ENCODE results near the gene SHISA7.

SHISA7 gene

DNA sequence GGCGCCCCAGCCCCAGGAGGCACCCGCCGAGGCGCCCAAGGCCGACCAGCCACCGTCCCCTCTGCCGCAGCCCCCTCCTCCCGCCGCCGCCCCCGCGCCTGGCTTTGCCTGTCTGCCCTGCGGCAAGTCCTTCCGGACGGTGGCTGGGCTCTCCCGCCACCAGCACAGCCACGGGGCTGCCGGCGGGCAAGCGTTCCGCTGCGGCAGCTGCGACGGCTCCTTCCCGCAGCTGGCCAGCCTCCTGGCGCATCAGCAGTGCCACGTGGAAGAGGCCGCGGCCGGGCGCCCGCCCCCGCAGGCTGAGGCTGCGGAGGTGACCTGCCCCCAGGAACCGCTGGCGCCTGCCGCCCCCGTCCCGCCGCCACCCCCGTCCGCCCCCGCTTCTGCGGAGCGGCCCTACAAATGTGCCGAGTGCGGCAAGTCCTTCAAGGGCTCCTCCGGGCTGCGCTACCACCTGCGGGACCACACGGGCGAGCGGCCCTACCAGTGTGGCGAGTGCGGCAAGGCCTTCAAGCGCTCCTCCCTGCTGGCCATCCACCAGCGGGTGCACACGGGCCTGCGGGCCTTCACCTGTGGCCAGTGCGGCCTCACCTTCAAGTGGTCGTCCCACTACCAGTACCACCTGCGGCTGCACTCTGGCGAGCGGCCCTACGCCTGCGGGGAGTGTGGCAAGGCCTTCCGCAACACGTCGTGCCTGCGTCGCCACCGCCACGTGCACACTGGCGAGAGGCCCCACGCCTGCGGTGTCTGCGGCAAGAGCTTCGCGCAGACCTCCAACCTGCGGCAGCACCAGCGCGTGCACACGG, 39.3 kb upstream of the SHISA7 start:
- FAIRE-seq: no peak

DNA sequence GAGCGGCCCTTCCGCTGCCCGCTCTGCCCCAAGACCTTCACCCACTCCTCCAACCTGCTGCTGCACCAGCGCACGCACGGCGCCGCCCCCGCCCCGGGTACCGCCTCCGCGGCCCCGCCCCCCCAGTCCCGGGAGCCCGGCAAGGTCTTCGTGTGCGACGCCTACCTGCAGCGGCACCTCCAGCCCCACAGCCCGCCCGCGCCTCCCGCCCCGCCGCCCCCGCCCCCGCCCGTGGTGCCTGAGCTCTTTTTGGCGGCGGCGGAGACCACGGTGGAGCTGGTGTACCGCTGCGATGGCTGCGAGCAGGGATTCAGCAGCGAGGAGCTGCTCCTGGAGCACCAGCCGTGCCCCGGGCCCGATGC, 38.7 kb upstream of the SHISA7 start:
- no peak for FAIRE-seq

DNA sequence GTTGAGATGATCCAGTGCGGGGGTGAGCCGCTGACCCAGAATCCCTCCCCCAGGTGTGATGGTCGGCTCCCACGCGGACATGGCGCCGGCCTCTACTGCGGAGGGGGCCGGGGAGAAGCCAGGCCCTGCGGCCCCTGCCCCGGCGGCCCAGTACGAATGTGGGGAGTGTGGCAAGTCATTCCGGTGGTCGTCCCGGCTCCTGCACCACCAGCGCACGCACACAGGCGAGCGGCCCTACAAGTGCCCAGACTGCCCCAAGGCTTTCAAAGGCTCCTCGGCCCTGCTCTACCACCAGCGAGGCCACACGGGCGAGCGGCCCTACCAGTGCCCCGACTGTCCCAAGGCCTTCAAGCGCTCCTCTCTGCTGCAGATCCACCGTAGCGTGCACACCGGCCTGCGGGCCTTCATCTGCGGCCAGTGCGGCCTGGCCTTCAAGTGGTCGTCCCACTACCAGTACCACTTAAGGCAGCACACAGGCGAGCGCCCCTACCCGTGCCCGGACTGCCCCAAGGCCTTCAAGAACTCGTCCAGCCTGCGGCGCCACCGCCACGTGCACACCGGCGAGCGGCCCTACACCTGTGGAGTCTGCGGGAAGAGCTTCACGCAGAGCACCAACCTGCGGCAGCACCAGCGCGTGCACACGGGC, 38.2 kb upstream of the SHISA7 start:
- FAIRE-seq: no peak

DNA sequence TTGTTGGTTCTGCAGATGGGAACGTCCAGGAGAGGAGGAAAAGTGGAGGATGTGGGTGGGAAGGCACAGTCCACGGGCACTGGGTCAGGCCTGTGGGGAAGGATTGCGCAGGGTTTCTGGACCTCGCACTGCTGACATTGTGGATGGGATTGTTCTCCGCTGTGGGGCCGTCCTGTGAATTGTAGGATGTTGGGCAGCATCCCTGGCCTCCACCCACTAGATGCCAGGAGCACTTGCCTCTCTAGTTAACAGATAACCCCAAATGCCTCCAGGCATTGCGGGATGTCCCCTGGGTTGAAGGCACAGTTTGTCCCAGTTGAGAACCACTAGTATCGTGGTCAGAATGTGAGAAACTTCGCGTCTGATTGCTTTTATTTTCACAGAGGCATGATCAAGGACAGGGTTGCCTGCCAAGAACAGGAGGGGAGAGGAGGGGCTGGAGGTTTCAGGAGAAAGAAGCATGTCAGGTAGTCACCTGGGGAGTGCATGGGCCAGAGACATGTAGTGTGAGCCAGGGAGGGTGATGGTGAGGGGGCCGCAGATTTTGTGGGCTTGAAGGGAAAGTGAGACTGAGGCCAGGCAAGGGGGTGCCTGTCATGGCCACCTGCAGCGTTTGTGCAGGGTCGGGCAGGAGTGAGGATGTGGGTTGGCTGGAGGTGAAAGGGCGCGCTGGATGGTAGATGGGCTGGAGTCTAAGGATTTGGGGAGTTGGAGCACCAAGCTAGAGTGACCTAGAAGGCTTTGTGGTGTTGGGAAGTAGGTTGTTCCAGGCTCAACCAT, 36.5 kb upstream of the SHISA7 start:
- no peak for FAIRE-seq

DNA sequence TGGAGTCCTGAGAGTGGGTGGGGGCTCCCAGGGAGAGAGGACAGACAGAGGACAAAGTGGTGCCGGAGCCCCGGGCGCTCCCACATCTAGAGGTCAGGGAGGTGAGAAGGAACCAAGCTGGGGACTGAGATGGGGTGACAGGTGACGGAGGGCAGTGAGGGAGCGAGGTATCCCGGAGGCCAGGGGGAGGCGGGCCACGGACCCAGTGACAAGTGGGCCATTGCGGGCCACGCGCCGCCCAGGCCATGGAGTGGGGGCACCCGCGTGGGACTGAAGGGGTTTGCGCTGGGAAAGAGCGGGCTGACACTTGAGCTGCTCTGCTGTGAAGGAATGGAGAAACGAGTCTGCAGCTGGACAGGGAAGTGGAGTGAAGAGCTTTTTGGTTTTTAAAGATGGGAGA, 35.9 kb upstream of the SHISA7 start:
- no peak for FAIRE-seq

DNA sequence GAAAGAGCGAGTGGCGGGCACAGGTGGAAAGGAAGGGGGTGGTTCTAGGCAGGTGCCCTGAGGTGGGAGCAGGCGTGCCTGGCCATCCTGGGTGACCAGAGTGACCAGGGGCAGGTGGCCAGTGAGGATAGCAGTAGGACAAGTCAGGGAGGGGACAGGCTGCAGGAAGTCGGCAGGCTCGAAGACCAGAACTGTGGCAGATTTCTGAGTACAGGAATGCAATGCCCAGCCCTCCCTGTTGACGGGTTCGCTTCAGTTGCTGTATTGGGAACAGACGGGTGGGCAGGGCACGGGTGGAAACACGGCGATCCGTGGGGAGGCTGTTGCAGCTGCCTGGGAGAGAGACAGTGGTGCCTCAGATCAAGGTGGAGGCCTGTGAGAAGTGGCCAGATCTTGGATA, 35.3 kb upstream of the SHISA7 start:
- FAIRE-seq: no peak

DNA sequence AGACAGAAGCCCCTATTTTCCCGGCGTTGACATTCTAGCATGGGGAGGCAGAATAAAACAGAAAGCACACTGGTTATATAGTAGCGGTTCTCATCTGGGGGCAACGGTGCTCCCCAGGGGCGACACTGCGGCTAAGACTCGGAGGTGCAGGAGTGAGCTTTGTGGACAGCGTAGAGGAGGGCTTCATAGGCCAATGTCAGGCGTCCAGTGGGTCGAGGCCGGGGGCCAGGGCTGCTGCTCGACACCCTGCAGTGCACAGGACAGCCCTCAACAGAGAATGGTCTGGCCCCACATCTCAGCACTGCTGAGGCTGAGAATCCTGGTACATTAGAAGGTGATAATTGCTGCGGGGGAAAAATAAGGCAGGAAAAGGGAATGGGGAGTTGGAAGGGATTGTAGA, 34.8 kb upstream of the SHISA7 start:
- FAIRE-seq: no peak

DNA sequence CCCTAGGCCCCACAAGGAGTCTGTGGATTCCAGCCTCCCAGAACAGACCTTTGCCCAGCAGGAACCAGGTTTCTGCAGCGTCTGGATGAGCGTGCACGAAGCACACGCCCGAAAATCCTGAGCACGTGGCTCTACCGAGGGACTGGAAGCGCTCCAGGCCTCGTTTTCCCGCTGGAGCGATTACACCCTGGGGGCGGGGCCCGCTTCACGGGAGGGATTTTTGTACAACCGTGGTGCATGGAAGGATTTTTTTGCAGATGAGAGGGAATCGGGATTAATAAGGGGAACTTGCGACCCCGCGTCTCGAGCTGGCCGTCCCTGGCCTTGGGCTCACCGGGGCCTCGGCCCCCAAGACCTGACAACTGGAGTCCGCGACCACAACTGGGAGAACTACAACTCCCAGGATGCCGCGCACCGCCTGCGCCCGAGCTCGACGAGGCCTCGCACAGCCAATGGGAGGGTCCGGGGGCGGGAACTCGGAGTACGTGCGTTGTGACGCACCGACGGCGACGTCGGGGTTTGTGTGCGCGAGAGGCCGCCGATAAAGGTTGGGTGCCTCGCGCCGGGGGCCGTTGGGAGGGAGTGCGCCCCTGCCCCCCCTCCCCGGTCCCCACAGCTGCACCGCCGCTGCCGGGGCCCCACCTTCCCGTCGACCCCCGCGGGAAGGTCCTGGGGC, 33.1 kb upstream of the SHISA7 start, which contains the start of gene ZNF628:
TSS of gene ZNF628 (plus strand) at position 518 of the 676 bp plus-strand sequence. CDS start 3,294 bp downstream, outside the sequence.
- FAIRE-seq: no peak

DNA sequence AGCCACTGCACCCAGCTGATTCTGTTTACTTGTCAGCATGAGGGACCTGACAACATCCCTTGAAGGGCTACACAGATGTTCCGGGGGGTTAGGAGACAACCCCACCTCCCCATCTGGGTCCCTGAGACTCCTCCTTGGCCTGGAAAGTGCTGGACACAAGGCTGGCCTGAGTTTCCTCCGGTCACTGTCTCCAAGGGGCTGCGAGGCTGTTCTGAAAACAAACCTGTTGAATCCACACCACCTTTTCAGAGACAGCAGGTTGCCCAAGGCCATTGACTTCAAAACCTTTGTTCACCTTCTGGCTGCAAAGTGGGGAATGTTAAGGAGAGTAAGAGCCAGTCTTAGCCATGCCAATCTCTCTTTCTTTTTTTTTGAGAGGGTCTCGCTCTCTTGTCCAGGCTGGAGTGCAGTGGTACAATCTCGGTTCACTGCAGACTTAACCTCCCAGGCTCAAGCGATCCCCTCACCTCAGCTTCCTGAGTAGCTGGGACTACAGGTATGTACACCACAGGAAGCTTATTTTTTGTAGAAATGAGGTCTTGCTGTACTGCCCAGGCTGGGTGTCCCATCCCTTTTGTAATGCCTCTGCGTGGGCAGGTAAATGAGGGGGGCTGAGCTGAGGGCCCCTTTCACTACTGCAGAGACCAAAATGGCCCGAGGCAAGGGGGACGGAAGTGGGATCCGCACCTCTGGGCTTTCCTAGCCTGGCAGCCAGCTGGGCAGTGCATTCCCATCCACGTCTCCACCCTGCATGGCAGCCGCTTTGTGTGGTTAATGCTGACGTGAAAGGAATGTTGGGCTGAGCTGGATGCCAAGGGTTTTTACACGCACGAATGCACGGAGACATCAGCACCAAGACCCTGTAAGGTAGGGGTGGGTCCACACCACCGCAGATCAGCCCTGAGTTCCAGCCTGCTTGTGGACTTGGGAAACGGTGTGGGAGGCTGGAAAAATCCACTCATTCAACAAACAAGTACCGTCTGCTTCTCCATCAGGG, 31.5 kb upstream of the SHISA7 start:
- no peak for FAIRE-seq

DNA sequence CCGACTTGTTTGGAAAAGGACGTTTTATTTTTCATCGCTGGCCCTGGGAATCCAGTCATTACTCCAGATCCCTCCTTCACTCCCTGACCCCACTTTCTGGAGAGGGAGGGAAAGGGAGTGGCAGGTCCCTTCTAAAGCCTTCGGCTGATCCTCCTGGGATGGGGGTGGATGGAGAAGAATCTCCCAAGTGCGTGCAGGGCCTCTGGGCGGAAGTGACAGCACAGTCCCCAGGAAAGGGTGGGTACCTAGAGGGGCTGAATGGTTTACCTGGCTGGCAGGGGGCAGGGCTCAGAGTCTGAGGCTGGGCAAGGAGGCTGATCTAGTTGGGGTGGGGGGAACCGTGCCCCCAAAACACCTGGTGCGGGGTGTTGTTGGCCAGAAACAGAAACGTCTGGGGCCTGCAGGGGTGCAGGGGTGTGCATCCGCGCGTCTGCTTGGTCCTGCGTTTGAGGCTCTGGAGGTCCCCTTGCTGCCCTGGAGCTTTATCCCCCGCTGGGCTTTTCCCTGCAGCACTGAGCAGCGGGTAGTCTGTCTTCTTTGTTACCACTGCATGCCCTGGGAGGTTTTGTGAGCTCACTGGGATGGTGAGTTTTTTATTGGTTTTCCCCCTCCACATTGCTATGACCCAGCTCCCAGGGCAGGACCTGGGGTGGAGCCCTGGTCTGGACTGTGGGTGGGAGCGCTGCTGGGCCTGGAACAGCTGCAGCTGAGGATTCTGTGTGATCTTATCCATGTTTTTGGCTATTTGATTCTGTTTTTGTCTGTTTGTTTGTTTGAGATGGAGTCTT, 30.3 kb upstream of the SHISA7 start:
- FAIRE-seq: no peak

DNA sequence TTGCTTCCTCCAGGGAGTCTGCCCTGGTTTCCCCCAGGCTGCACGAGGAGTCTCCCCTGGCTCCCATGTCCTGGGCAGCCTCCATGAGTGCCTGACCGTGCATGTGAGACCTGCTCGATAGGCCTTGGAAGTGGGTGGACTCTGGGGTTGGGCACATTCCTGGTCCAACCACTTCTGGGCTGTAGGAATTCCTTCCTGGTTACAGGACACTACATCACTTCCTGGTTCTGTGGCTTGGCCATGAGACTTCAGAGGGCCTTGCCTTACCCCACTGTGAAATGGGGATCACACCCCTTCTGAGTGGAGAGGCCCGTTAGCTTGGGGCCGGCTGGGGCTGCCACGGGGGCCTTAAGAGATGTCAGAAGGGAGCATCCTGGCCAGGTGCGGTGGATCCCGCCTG, 29.4 kb upstream of the SHISA7 start:
- FAIRE-seq: no peak

DNA sequence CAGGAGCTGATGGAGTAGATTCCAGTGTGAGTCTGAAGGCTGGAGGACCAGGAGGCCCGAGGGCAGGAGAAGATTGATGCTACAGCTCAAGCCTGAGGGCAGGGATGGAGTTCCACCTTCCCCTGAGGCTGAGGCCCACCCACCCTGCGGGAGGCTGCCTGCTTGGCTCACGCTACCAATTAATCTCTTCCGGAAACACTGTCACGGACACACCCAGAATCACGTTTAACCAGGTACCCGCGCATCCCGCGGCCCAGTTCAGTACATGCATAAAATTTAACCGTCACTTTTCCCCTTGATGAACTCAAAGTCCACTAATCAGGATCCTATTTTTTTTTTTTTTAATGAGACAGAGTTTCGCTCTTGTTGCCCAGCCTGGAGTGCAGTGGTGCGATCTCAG, 28.2 kb upstream of the SHISA7 start:
- FAIRE-seq: no peak

DNA sequence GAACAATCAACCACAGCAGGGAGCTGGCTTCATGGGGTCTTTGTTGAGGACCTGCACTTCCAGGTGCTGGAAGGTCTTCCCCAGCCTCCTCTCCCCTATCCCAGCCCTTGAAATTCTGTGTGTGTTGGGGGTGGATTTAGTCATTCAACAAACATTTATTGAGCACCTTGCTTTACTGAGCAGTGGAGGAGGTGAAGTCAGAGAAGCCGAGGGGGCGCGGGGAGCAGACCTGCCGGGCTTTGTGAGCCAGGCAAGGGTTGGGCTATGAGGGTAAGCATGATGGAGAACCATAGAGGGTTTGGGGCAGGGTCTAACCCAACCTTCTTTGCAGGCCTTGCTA, 24.9 kb upstream of the SHISA7 start:
- FAIRE-seq: no peak

DNA sequence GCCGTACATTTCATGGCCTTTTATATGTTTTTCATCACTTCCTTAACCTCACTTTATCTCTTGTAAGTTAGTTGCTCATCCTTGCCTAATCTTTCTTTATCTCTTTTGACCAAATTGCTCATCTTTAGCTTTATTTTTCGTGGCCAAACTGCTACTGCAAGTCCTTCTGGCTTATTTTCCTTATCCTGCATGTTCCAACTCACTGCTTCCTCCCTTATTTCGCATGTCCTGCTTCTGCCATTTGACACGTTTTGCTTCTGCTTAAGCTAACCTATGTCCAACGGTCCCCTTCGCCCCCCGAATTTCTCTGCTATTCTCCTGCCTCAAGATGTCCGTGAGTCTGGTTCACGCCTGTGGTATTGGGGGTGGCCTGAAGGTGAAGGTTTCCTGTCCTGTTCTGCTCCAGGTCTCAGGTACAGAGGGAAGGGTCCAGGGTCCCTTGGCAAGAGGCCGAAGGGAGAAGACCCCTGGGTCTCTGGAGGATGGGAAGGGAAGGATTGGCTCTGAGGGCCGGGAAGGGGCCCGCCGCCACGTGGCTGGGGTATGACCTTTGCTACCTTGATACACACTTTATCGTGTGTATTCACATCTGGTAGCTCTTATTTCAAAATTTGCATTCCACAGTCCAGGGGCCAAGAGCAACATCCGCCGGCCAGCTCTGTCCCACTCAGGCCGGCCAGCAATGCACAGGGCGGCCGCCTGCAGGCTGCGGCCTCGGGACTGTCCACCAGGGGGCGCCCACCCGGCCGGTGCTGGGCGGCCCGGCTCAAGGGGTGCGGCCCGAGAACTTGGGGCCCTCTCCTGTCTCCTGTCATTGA, 24.3 kb upstream of the SHISA7 start:
- no peak for FAIRE-seq

DNA sequence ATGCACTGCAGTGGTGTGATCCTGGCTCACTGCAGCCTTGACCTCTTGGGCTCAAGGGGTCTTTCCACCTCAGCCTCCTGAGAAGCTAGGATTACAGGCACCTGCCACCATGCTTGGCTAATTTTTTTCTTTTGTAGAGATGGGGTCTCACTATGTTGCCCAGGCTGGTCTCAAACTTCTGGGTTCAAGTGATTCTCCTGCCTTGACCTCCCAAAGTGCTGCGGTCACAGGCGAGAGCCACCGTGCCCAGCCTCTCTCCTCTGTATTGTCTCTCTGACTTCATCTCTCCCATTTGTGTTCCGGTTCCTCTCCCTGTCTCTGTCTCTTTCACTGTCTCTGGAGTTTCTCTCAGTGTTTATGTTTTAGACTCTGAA, 23.1 kb upstream of the SHISA7 start:
- no peak for FAIRE-seq

DNA sequence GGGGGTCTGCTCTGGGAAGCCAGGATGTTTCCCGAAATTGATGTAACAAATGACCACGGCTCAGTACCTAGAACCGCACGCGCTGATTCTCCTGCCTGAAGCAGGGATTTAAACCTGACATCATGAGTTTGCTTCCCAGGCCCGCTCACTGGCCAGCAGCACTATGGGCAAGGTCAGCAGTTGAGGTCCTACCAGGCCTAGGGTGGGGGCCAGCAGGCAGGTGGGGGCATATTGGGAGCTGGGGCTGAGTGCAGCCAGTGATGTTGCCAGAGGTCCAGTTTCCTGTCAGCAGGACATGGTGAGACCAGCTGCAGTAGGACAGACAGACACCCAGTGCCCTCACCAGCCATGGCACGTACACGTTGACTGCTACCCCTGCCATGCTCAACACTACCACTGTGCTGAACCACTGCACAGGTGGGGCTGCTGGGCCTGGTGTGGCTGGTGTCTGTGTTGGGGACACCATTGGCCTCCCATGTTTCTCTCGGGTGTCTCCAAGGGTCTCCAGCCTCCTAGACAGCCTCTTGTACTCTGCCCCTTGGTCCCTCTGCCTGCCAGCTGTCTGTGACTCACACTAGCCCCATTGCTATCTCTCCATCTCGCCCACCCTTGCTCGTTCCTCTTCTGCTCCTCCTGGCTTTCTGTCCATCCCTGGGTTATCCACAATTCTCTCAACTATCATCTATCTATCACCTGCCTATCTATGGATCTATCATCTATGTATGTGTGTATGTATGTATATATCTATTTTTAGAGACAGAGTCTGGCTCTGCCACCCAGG, 22.6 kb upstream of the SHISA7 start:
- FAIRE-seq: no peak

DNA sequence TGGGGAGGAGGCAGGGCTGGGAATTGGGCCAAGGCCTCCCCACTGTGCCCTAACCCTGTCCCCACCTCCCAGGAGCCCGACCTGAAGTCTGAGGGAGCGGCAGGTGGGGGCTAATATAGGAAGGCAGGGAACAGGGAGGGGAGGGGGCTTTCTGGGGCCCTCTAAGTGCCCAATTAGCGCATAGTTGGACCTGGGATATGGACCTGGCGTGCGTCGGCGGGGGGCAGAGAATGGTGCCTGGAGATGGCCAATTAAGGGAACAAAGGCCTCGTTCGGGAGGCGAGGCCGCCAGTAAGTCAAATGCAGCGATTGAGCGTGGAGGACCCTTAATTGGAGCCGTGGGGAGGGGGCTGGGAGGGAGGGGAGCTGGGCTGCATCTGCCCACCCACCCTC, 21.6 kb upstream of the SHISA7 start, which contains the start of gene C19orf85:
TSS of gene C19orf85 (minus strand) at position 90 of the 393 bp plus-strand sequence. CDS start 197 bp downstream, outside the sequence.
- FAIRE-seq: no peak

DNA sequence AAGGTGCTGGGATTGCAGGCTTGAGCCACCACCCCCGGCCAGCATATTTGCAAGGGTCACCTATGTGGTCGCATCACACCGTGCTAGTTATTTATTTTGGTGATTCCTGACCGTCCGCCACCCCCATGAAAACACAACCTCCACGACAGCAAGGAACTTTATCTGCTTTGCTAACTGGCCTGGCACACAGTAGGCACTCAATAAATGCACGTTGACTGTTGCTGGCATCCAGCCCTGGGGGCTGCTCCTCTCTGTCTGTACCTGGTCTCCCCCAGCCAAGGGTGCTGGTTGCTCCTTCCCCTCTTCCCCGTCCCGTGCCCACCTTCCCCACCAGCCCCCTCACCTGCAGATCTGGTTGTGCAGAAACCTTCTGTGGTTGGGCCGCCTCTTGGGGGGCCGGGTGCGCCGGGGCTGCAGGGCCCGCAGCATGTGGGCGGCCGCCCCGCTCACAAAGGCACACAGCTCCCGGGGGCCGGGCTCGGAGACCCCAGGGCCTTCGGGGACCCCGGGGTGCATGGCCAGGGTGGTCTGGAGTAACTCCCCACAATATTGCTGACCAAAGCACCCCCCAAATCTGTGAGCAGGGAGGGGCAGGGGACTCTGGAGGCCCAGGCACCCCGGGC, 21.1 kb upstream of the SHISA7 start:
- no peak for FAIRE-seq

DNA sequence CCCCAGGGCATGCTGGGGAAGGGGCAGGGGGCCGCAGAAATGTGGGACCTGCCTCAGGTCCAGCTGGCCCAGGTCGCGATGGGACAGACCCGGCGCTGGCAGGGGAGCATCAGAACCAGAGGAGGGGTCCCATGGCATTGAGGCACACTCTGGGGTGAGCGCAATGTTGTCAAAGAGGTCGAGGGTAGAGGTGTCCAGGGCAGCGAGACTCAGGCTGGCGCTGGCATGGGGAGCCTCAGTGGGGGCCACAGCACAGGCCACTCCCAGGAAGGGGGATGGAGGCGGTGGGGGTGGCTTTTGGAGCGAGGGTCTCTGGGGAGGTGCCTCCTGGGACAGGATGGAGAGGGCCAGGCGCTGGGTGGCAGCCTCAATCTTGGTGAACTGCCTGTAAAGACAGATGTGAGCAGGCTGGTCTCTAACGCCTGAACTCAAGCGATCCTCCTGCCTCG, 20.5 kb upstream of the SHISA7 start:
- FAIRE-seq: no peak

Measured in A204.1 (cell line).